ENCODE results near the gene ACOXL.

The ACOXL gene

GRCh38 chr2:110794951-110795350, 62.6 kb downstream of the ACOXL start:
- FAIRE-seq, result no peak

DNA sequence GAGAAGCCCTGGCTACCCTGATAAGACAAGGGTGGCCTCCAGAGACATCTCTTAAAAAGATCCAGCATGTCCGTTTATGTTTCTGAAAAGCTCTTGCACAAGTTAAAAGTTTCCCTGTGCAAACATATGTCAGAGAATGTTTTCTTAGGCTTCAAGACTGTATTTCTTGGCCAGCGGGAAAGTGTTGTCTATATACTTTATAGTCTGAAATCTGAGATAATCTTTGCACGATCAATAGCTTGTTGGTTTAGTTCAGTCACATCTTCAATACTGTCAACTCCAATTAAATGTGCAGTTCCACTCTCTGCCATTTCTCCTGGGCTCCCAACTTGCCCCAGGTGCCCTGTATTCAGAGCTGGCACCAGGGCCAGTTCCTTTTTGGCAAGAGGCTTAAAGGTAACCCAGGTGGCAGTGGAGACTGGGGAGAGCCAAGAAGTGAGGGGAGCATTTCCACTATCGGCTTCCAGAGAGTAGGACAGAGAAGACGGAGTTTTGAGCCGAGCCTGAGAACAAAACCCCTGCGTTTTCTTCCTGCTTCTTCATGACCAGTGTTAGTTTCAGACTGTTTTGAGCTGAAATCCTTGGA, 64.4 kb downstream of the ACOXL start:
- FAIRE-seq, result no peak

DNA sequence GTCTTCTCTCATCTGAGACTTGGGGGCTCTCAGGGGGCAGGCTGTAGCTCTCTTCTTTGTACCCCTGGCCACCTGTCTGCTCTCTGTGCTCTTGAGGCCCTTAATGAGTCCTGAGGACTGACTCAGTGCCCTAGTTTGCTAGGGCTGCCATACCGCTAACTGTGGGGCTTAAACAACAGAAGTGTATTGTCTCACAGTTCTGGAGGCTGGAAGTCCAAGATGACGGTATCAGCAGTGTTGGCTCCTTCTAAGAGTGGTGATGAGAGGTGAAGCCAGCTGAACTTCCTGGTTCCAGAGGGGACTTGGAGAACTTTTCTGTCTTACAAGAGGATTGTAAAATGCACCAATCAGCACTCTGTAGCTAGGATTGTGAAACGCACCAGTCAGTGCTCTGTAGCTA, 67.0 kb downstream of the ACOXL start:
- FAIRE-seq, result no peak

- no peak for FAIRE-seq
These were observed 68.4 kb downstream of the ACOXL start for GRCh38 chr2:110800611-110801402.

DNA sequence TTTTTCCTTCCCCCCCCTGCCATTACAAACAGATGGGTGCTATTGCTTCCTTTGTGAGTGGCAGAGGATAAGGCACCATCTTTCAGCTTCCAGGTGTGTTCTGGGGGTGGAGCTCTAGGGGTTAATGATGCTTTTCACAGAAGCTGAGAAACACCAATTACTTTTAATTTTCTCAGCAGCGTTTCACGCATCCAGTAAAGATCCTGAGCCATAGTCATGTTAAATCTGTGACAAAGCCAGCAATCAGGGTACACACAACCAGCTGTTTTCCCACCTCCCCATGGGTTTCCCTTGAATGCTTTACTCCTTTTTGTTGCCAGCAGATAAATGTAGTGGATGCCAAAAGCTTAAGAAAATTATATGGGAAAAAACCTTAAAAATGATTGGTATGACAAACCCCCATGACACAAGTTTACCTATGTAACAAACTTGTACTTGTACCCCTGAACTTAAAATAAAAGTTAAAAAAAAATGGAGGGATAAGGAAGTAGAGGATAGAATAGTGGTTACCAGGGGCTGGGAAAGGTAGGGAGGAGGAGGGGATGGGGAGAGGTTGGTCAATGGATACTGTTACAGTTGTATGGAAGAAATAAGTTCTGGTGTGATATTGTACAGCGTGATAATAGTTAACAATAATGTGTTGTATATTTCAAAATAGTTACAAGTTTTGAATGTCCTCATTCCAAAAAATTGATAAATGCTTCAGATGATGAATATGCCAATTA, 70.0 kb downstream of the ACOXL start:
- FAIRE-seq, result no peak

DNA sequence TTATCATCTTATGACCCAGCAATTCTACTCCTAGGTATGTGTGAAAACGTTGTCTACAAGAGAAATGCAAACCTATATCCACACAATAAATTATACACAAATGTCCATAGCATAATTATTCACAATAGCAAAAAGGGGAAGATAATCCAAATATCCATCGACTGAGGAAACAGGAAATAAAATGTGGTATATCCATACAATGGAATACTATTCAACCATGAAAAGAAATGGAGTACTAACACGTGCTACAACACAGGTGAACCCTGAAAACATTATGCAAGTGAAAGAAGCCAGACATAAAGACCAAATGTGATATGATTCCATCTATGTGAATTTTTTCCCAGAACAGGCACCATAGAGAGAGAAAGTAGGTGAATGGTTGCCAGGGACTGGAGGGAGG, 72.1 kb downstream of the ACOXL start:
- FAIRE-seq, result no peak

DNA sequence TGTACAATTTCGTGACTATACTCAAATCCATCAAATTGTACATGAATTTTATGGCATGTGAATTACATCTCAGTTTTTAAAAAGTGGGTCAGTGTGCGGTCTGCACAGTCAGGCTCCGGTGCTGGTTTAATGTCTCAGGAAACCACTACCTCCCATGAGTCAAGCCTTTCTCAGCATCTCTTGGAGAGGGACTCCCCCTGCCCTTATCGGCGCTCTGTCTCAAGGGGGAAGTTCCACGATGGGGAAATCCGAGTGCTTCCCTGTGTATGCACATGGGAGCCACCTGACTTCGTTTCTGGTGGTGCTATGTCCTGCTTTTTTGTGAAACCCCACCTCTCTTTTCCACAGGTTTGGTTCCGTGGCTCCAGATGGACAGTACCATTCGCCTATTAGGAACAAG, 72.5 kb downstream of the ACOXL start:
- no peak for FAIRE-seq

GRCh38 chr2:110805894-110806452, 73.6 kb downstream of the ACOXL start:
- FAIRE-seq, result no peak

DNA sequence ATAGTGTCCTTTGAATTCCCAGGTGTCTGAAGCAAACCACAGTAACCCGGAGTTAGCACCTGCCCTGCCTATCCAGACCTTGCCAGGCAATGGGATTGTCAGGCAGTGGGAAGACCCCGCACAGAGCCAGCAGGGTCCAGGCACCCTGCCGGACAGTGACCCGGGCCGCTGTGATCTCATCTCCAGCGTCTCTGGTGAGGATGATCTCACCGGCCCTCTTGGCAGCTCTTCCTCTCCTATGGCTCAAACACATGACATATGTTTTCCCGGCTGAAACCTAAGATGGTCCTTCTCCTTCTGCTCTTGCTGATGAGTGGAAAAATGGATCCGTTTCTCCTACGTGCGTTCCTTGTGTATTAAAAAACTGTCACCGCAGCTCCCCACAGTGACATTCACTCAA, 75.1 kb downstream of the ACOXL start:
- FAIRE-seq, result no peak

DNA sequence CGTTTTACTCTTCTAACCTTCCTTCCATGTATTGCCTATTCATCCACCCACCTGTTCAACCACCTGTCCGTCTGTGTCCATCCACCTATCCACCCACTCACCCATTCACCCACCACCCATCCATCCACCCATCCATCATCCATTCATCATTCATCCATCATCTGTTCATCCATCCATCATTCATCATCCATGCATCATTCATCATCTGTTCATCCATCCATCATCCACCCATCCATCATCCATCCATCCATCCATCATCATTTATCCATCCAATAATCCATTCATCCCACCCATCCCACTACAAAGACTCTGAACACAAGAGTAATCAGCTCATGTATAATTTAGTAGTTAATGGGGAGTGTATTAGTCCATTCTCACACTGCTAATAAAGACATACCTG, 78.0 kb downstream of the ACOXL start:
- no peak for FAIRE-seq

GRCh38 chr2:110812726-110813645, 80.6 kb downstream of the ACOXL start:
- FAIRE-seq, result no peak

DNA sequence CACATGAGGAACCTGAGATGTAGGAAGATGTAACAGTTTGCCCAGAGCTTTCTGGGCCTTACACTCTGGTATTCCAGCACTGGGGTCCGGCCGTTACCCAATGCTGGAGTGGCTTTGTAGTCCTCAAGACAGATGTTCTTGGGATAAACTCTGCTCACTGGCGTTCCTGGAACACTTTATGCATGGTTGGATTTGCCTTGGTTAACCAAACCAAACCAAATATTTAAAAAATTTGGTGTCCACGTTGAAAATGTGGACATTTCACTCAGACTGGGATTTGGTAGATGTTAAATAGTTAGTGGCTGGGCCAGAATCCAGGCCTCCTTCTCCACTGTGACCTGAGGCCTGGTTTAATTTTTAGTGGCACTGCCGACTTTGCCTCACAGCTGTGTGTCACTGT, 81.5 kb downstream of the ACOXL start:
- no peak for FAIRE-seq

- FAIRE-seq, result no peak
These were observed 83.6 kb downstream of the ACOXL start for GRCh38 chr2:110815938-110816337.

- no peak for FAIRE-seq
These were observed 84.3 kb downstream of the ACOXL start for GRCh38 chr2:110816404-110817365.

GRCh38 chr2:110818767-110819481, 86.6 kb downstream of the ACOXL start:
- no peak for FAIRE-seq

GRCh38 chr2:110819711-110820110, 87.3 kb downstream of the ACOXL start:
- FAIRE-seq, result no peak

GRCh38 chr2:110820128-110820527, 87.8 kb downstream of the ACOXL start:
- FAIRE-seq, result no peak

- FAIRE-seq, result no peak
These were observed 90.8 kb downstream of the ACOXL start for GRCh38 chr2:110823165-110823564.

GRCh38 chr2:110827511-110827910, 95.1 kb downstream of the ACOXL start:
- no peak for FAIRE-seq

DNA sequence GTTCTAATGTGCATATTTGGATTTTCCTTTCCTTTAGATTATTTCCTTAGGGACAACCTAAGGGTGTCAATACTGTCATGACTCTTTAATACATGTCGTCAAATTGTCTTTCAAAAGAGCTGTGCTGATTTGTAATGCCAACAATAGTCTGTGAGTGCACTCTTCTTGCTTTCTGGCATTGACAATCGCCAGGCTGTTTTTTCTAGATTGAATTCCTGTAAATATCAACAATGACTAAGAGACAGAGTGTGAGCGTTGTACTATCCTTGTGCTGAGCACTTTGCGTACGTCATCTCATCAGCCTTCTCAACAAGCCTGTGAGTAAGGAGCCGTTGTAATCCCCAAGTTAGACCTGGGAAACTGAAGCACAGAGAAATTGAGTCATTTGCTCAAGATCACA, 96.0 kb downstream of the ACOXL start:
- FAIRE-seq, result no peak
